GM23338 (cell line): ENCODE data around the gene UBL7.

ENCODE experiments used
- EZH2phosphoT487 ChIP-seq: fragments of 200-600 bp; sonication (generic); IDR thresholded peaks from one replicate; pipeline ENCODE4 v1.8.1; 2018; ENCODE audit warnings: antibody characterized with exemption; ENCODE audit not compliant: unreplicated experiment
- ZNF114 ChIP-seq: fragments of 250-450 bp; sonication (Bioruptor Pico); IDR thresholded peaks from 2 replicates; pipeline ENCODE4 v1.5.0; 2020; ENCODE audit warnings: mild to moderate bottlenecking, moderate library complexity
- TF ChIP-seq, protein P1 (sequence below), 2 experiments: fragments of 200-600 bp in 1 of 2; sonication (generic) in 1 of 2; conservative IDR thresholded peaks; 2 replicates each; pipeline versions ENCODE4 v1.5.1 to v1.6.1; 2016 to 2017; ENCODE audit warnings: antibody characterized with exemption in 2 of 2, low read depth in 2 of 2, mild to moderate bottlenecking in 2 of 2, moderate library complexity in 1 of 2

DNA sequence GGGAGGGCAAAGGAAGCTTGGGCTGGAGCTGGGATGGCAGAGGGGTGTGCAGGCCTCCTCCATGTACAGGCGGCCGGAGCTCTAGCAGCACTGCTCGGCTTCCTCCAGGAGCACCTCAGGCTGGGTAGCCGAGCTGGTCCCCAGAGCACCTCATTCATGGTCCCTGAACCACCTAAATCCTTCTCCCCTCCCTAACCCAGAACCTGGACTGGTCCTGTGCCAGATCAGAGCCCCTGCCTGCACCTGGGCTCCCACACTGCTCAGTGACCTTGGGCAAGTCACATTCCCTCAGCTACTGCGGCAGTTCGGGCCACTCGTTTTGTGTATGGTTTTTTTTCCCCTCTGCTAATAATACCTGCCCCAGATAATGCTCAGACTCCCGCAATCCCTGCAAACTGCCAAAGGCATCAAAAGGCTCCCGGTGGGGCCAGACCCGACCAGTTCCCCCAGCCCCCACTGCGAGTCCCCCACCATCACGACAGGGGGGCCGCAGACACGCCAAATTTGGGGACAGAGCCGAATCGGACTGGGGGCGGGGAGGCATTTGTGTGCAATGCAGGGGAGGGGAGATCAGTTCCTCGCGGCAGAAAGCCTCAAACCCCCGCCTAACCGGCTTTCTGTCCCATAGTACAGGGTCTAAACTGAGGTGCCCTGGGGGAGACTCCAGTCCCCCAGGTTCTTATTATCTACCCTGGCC is 28.5 kb downstream of the UBL7 start:
- no peak for TF ChIP-seq EZH2phosphoT487
- TF ChIP-seq, protein P1, sequence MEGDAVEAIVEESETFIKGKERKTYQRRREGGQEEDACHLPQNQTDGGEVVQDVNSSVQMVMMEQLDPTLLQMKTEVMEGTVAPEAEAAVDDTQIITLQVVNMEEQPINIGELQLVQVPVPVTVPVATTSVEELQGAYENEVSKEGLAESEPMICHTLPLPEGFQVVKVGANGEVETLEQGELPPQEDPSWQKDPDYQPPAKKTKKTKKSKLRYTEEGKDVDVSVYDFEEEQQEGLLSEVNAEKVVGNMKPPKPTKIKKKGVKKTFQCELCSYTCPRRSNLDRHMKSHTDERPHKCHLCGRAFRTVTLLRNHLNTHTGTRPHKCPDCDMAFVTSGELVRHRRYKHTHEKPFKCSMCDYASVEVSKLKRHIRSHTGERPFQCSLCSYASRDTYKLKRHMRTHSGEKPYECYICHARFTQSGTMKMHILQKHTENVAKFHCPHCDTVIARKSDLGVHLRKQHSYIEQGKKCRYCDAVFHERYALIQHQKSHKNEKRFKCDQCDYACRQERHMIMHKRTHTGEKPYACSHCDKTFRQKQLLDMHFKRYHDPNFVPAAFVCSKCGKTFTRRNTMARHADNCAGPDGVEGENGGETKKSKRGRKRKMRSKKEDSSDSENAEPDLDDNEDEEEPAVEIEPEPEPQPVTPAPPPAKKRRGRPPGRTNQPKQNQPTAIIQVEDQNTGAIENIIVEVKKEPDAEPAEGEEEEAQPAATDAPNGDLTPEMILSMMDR (conservative IDR thresholded peaks at IDR 0.05; ENCODE audit: low read depth in 2 of 2) = no peak
- TF ChIP-seq ZNF114 = no peak
